Stimulated activated CD4-positive, alpha-beta T cell treated with anti-CD3 and anti-CD28 coated beads, Interleukin-12 subunit alpha, Interleukin-12 subunit beta, amount 100 ng/mL, for 48 hours (primary cell): ENCODE data around the gene MECP2.

Source experiments
- DNase-seq, 3 donors: peaks; one replicate each; pipeline ENCODE4 v3.0.0-alpha.2; 2020; ENCODE audit warnings: low read depth in 2 of 3, low spot score in 1 of 3

Gene MECP2

DNA sequence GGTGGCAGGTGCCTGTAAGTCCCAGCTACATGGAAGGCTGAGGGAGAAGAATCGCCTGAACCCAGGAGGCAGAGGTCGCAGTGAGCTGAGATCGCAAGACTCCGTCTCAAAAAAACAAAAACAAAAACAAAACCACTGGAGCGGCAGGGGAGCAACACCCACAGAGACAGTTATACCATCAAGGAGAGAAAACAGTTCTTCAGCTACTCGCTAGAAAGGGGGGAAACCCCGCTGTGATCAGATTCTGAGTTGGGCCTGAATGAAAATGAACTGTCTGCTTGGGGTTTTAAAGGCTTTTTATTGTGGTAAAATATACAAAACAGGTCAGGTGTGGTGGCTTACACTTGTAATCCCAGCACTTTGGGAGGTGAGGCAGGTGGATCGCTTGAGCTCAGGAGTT, 61.0 kb downstream of the MECP2 start:
- DNase-seq: no peak

DNA sequence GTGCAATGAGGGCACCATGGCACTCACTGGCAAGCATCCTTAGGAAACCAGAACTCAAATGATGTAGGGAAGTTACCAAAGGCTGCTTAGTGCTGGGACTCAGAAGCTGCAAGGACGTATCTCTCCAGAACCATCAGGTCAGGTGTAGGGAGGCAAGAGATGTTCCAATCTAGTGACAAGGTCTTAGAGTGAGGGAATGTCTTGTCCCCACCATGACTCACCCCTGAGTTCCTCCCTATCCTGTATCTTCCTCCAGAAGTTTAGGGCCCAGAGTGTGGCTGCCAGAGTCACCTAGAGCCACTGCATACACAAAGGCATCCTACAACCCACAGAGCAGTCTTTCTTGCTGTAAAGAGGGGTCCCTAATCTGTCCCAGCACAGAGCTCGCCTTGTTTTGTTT, 63.7 kb downstream of the MECP2 start:
- DNase-seq: no peak

DNA sequence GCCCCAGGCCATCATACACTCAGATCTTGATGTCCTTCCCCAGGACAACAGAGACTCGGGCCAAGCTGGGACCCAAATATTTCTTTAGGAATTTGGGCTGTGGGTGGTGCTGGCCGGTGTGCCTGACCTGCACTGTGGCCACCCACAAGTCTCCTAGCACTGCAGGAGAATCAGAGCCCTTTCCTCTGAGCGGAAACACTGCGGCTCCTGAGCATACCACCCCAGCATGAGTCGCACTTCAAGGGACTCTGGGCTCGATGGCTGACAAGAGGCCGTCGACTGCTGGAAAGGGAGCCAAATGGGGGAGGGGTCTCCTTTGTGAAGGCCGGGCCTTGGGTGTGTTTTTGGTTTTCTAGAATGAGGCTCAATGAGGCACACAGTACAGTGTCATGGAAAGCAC, 64.9 kb downstream of the MECP2 start:
- DNase-seq: no peak

DNA sequence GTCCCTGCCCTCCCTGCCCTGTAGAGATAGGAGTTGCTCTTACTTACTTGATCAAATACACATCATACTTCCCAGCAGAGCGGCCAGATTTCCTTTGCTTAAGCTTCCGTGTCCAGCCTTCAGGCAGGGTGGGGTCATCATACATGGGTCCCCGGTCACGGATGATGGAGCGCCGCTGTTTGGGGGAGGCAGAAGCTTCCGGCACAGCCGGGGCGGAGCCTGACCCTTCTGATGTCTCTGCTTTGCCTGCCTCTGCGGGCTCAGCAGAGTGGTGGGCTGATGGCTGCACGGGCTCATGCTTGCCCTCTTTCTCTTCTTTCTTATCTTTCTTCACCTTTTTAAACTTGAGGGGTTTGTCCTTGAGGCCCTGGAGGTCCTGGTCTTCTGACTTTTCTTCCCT, 65.4 kb downstream of the MECP2 start:
- DNase-seq: no peak

DNA sequence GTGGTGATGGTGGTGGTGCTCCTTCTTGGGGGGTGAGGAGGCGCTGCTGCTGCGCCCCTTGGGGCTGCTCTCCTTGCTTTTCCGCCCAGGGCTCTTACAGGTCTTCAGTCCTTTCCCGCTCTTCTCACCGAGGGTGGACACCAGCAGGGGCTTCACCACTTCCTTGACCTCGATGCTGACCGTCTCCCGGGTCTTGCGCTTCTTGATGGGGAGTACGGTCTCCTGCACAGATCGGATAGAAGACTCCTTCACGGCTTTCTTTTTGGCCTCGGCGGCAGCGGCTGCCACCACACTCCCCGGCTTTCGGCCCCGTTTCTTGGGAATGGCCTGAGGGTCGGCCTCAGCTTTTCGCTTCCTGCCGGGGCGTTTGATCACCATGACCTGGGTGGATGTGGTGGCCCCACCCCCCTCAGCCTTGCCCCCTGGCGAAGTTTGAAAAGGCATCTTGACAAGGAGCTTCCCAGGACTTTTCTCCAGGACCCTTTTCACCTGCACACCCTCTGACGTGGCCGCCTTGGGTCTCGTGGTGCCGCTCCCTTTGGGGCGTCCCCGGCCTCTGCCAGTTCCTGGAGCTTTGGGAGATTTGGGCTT, 66.7 kb downstream of the MECP2 start:
- DNase-seq: no peak

DNA sequence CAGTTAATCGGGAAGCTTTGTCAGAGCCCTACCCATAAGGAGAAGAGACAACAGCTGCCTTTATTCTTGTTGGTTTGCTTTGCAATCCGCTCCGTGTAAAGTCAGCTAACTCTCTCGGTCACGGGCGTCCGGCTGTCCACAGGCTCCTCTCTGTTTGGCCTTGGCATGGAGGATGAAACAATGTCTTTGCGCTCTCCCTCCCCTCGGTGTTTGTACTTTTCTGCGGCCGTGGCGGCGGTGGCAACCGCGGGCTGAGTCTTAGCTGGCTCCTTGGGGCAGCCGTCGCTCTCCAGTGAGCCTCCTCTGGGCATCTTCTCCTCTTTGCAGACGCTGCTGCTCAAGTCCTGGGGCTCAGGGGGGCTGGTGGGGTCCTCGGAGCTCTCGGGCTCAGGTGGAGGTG, 67.3 kb downstream of the MECP2 start:
- no peak for DNase-seq

DNA sequence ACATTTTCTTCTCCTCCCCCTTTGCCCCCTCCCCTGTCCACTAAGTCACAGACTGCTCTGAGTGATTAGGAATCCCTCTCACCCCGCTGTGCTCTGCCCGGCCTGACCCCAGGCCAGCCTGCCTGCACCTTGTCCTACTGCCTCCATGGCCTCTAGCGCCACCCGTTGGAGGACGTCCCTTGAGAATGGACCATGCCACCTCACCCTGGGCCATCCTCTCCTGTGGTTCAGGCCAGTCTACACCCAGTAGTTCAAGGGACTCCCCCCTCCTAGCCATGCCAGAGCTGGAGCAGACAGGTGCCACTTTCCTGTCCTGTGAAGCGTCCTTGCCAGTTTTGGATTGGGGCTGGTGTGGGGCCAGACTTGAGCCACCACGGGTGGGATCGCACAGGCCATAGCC, 68.1 kb downstream of the MECP2 start:
- DNase-seq: no peak

DNA sequence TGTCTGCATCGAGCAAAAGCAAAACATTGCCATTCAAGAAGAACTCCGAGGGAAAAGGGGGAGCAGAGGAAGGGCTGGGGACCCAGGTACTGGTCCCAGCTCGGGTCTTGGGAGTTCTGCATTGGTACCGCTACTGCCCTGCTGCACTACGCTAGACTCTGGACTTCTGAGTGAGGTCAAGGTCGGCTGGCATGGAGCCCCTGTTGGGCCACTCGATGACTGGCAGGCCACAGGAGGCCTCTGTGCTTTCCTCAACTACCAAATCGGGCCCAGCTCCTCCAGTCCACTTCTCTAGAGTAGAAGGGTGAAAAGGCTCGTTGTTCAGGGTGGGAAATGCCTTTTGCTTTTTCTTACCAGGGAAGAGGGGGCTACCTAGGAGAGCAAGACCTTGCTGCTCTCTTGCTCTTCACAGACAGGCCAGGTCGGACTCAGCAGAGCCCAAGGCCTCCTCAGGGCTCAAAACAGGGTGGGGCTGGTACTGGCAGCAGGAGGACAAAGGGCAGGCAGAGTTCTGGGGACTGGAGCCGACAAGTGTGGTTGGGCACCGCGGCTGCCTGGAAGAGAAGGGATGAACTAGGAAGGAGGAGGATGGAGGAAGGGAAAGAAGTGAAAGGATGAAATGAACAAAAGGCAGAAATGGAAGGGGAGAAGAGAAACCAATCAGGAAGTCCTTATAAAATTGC, 68.9 kb downstream of the MECP2 start:
- DNase-seq: no peak

DNA sequence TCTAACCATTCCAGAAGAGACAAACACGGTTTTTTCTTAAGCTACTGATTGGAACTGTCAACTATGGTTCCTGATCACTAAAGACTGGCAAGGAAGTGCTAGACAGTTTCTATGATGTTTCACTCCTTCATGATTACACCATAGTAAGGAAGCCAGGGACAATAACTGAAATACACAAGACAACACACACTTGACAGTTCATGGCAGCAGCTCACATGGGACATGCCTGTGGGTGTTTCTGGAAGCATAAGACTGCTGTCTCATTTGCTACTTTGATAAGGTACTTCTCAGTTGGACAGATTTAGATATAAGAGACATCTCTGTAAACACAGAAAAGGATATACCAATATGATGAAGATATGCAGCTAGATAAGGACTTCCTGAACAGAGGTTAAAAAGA, 69.5 kb downstream of the MECP2 start:
- no peak for DNase-seq

DNA sequence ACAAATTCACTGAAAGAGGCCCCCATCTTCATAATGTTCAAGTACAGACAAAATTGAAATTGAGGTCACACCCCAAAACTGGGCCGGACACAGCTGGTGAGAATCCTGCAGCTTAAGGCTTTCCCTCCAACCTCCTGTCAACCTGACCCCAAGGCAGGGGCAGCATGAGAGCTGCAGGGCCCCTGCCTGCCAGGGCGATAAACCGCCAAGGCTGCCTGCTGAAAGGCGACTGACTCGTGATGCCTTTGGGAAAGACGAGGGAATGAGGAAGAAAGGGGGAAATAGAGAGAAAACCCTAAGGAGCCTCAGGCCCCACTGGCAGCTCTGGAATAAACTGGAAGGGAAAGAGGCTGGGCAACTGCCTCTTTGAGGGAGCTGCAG, 70.5 kb downstream of the MECP2 start:
- DNase-seq: no peak

DNA sequence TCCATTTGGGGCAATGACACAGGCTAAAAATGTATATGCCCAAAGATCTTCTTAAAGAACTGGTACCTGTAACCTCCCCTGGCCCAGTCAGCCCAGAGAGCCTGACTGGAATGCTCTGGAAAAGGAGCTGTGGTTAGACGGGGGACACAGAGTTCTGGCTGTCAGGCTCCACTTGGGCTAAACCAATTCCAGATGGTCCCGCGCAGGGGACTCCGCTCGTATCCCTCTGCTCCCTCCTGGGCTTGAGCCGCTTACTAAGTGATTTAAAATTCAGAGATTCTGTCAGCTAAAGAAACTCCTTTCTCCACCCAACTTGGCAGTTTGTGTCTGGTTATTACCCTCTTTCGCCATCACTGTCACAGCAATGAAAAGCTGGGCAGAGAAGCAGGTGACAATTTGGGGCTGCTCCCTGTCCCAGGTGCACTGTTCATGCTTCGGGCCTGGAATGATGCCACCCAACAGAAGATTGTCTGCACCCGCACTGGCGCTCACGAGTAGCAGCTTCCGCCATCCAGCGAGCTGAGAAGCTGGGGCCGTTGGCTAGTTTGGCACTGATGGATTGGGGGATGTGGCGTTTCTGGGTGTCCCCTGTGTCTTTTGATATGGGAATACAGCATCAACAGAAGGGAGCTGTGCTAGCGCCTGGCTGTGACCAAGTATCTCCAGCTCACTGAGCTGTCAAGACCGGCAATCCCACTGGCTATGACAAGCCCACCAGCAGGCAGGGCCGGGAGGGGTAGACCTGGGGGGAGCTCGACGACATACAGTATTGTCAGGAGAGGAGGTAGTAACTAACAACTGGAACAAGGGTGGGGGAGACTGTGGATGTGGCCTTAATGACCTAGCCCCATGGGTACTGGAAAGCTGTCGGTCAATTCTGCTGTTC, 71.1 kb downstream of the MECP2 start:
- DNase-seq: no peak

DNA sequence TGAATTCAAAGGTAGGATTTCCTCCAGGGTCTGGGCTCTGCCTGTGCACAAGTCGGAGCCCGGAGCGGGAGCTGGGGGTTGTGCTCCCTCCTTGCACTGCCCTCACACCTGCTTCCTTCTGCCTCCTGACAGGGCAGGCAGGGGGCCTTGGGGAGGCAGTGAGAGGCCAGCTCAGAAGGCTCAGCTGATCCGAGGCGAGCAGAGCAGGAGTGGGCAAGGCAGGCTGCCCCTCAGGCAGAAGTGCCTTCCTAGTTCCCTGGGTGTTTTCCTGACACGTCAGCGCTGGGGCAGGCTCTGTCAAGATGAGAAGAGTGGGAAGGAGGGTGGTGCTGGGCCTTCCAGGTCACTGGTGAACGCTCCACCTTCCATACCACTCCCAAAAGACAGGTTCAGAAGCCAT, 72.3 kb downstream of the MECP2 start:
- DNase-seq: no peak

DNA sequence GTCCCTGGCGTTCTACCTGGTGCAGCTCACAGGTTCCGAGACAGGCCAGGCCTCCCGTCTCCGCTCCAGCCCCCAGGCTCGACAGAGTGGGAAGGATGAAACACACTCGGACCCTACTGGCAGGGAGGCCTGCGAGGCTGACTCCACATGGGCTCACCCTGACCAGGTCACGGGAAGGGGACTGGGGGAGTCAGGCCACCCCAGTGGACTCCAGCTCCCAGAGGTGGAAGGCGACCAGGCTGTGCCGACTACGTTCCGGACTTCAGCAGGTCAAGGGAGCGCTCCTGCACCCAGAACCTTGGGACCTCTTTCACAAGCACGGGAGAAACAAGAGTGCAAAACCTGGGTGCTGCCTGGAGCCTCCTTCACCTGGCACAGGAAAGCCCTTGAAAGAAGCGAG, 73.2 kb downstream of the MECP2 start:
- DNase-seq: no peak

DNA sequence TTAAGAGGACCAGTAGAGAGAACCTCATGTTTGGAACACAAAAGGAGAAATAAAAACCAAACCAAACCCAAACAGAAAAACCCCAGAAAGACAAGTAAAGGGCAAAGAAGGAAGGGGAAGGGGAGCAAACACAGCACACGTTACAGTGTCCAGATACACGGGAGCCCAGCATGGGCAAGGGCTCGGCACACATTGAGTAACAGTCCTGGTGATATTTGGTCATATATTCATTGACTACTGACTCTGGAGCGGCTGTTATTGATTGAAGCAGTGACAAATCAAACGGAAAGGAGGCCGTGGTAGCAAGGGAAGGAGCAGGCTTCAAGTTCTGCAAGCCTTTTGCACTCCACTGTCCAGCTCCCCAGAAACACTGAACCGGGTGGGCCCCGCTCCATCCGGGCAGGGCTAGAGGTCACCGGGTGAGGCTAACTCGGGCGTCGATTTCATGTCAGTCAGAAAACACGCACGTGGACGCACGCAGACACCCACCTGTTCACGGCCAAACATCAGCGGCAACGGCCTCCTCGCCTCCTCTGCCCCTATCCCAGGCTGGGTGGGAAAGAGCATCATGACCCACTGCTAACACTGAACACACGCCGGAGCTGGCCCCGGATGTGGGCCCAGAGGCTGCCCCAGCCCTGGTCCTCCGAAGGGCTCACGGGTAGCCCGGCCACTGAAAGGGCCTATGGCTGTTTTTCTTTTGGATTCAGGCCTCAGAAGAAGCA, 74.1 kb downstream of the MECP2 start:
- no peak for DNase-seq

DNA sequence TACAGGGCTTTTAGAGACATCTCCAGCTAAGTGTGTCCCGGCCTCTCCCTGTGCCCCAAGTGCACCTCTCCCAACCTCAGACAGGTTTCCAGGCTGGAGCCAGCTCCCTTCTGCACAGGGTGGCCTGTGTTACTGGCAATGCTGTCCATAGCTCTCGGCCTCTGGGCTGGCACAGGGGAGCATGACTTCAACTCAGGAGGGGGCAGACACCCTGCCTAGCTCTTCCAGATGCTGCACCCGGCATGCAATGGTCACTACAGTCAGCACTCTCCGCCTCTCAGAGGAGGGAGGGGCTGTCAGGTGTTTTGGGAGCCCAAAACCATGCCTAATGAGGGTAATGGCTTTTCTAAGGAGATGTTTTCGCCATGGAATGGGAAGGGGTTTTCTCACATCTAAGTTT, 75.4 kb downstream of the MECP2 start:
- DNase-seq: no peak

DNA sequence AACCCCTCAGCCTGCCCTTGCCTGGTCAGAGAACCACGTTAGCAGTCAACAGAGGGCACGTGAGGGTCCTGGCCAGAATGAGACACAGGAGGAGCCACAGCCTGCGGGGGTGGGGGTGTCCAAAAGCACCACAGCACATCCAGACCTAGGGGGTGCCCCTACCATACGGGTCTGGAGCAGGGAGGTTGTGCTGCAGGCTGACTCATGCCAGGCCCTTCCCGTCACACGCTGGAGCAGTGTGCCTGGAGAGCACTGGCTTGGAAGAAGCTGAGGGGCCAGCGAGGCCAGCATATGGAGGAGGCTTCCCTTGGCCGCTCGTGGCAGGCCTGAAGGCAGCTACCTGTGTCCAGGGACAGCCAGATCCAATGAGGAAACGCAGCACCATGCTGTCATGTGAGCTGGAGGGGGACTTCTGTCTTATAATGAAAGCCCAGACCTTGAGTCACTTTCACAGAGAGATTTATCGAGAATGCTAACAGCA, 76.3 kb downstream of the MECP2 start:
- DNase-seq: no peak

DNA sequence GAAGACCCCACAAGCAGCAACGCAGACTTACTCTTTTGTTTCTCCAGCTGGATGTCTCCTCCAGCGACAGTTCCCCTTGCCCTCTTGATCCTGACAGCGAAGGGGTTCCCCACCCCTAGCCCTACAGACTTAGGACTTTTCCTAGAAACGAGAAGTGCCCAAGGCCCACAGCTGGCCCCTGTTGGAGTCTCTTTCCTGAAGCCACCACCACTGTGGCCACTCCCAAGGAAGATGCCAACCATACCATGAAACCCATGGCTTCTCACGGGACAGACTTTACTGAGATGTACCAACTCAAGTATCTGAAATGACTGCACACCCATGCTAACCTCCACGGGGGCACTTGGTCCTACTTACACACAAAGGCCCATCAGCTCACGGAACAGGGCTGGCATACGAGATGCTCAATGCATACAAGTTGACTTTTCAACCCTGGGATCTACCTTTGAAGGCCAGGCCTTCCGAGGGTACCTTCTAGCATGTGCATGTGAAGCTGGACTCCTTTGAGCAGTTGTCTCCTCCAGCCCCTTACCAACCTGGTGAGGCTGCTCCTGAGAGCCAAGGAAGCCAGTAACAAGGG, 76.9 kb downstream of the MECP2 start:
- DNase-seq: no peak

DNA sequence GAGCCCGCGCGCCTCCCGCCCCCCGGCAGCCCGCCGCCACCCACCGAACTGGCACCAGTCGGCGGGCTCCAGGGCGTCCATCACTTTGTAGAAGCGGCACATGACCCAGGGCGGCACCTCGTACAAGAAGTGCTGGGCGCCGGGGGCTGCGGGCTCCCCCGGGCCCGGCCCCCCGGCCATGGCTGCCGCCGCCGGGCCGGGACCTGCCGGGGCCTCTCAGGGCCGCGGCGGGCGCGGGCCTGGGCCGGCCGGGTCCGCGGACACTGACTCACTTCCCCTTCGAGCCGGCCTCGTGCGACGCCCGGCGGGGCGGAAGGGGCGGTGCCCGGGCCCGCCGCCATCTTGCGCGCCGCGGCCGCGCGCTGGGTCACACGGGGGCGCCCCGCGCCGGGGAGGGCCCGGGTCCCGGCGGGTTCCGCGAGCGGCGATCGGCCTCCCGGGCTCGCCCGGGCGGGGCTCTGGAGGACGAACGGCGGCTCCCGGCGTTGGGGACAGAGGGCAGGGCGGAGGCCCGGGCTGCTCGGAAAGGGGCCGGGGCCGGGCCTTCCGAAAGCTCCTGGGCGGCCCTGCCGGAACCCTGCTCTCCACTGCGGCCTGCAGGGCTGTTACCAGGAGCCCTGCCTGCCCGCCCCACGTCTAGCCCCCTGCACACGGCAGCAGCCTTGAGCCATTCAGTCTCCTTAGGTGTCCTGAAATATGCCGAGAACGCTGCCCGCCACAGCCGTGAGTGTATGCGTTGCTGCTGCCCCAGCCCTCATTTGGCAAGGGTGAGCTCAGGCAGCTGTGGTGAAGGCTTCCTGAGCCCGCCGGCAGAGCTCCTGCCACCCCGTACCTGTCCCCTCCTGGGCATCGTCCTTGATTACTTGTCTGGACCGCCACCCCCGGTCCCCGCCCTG, 77.6 kb downstream of the MECP2 start, which contains the start of gene IRAK1:
IRAK1 (minus strand) TSS at position 270 of the 896 bp plus-strand sequence; CDS start at position 180, 90 bp downstream.
- DNase-seq: peak in 1 of 3 donors; percentile 52

DNA sequence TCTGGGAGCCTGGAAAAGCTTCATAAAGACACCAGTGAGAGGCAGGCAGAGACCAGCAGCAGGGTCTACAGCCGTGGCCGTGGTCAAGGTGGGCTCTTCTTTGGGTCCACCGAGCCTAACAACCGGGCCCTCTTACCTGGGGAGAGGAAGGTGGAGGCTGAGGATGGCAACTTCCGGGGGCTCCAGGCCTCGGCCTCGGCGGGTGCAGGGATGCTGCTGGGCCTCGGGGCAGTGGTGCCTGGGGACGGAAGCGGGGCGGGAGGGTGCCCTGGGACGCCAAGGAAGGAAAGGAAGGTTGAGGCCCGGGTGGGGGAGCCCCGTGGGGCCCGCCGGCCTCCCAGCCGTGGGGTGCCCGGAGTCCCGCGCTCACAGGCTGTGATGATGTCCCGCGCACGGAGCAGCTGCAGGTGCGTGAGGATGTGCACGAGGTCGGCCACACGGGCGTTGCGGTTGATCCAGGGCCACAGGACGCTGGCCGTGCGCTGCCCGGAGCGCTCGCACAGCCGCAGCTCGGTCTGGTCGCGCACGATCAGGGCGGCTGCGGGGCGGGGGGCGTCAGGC, 78.4 kb downstream of the MECP2 start:
- no peak for DNase-seq
